Adipose tissue (tissue), 3 donors: ENCODE measurements around the gene KIF13A. TPM values are rescaled to one million over a fixed set of nuclear protein-coding genes. Genes with fewer than 3 reads are reported as not detected.
"Not testable (repeated sequence)": the region's sequence is repeated elsewhere in the genome, so short reads cannot be mapped to it uniquely, and the experiment has no call there.

Source experiments
- H3K27ac ChIP-seq: one replicate; pipeline ENCODE4 v1.5.1; 2013; ENCODE audit warnings: low read depth, low read length
- WGBS, 3 donors: extraction: QIAGEN DNeasy Blood & Tissue Kit; methylation state at CpG; one replicate each; pipeline ENCODE4 v1.1.7; 2013; 5-methylcytosine and 5-hydroxymethylcytosine counted together
- polyA plus RNA-seq, 3 donors: library from polyadenylated mRNA; stranded (reverse); fragments of 200-250 nt; gene quantifications; one replicate each; pipeline ENCODE4 v1.2.3, GENCODE V29; 2013
- donor health status: healthy with polysubstance abuse.
- donor health status: Bipolar disorder and iron deficiency.
- donor health status: healthy.

KIF13A gene
- polyA plus RNA-seq, 3 donors = 8.6 to 26.8 (median 21.8) TPM

DNA sequence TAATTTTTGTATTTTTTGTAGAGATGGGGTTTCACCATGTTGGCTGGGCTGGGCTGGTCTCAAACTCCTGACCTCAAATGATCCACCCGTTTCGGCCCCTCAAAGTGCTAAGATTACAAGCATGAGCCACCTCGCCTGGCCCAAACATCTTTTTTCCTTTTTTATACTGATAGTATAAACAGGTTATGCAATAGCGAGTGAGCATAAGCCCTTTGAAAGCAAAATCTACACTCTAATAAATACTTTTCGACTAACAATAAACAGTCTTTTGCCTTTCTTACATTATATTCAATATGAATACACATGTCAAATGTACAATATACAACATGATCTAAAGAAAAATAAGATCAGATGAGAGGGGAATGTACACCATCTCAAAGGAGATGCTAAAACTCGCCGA lies 38.7 kb downstream of the KIF13A start:
- WGBS, 3 donors = 81 to 84% (median 83%) methylated on average over 7 of the region's 7 CpGs
- H3K27ac ChIP-seq = no peak overlapping the region

DNA sequence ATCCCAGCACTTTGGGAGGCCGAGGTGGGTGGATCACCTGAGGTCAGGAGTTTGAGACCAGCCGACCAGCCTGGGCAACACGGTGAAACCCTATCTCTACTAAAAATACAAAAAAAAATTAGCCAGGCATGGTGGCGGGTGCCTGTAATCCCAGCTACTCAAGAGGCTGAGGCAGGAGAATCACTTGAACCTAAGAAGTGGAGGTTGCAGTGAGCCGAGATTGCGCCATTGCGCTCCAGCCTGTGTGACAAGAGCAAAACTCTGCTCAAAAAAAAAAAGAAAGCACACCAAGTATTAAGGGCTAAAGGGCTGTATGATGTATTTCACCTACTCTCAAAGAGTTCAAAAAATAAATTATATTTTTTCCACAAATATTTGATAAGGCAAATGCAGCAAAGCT lies 39.9 kb downstream of the KIF13A start:
- 90 to 98% (median 91%) methylated on average over 7 of the region's 7 CpGs for whole genome bisulfite sequencing, 3 donors
- not testable (repeated sequence) for H3K27ac ChIP-seq

DNA sequence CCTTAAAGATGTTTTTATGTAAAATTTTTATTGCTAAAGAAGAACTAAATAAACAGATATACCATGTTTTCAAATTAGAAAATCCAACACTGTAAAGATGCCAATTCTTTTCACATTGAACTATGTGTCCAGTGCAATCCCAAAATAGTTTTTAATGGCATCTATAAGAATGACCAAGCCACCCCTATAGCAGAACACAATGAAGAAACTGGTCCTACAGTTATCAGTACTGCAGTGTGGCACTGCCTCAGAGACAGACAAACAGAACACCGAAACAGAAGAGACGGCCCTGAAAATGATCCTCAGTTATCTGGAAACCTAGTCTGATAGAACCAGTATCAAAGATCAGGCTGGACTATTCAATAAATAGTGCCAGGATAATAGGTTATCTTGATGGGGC lies 41.9 kb downstream of the KIF13A start:
- no peak overlapping the region for H3K27ac ChIP-seq
- WGBS, 3 donors = 68 to 98% (median 90%) methylated on average over 2 of the region's 2 CpGs

DNA sequence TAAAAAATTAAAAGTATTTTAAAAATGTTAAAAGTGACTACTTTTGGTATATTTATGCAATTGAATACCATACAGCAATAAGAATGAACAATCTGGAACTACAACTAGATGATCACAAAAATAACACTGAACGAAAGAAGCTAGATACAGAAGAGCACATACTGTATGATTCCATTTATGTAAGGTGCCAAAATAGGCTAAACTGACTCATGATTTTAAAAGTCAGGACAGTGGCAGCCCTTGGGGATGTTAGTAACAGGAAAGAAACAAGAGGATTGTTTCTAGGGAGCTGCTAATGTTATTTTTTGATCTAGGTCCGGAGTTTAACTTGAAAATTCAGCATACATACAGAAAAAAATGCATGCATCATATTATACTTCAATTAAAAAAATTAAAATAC lies 42.3 kb downstream of the KIF13A start:
- H3K27ac ChIP-seq = no peak overlapping the region
- WGBS, 3 donors = 55 to 77% (median 63%) methylated on average over 2 of the region's 2 CpGs

DNA sequence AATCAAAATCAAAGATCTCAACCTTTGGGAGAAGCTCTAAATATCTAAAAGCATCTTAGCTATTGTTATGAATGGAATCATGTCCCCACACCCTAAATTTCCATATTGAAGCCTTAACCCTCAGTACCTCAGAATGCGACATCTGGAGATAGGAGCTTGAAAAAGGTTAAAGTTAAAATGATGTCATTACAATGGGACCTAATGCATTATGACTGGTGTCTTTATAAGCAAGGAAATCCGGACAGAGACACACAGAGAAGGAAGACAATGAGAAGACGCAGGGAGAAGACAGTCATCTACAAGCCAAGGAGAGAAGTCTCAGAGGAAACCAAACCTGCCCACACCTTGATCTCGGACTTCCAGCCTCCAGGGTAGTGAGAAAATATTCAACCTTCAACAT lies 46.1 kb downstream of the KIF13A start:
- WGBS, 3 donors = 84 to 96% (median 89%) methylated on average over 4 of the region's 4 CpGs
- H3K27ac ChIP-seq = no peak overlapping the region

DNA sequence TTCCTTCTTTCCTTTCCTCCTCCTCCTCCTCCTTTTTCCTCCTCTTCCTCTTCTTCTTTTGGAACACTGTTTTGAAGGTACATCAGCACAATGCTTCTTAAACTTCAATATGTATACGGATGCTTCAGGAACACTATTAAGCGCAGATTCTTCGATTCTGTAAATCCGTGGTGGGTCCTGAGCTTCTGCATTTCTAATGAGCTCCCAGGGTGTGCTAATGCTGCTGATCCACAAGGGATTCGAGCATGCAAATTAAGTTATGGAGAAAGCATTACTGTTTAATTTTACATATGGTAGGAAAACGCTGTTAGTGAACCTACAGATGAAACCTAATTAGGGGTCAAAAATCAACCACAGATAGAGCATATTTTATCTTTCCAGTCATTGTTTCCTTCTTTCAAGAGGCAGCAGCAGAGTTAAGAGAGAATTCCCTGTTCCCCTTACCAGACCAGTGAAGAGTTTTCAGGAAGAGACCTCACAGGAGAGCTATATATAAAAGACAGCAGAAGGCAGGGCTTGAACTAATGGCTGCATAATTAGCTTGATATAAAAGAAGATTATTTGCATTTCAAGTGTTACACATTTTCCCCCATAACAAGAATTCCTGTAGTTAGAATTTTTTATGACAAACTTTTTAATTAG lies 47.2 kb downstream of the KIF13A start:
- 82 to 89% (median 85%) methylated on average over 6 of the region's 6 CpGs for WGBS, 3 donors

DNA sequence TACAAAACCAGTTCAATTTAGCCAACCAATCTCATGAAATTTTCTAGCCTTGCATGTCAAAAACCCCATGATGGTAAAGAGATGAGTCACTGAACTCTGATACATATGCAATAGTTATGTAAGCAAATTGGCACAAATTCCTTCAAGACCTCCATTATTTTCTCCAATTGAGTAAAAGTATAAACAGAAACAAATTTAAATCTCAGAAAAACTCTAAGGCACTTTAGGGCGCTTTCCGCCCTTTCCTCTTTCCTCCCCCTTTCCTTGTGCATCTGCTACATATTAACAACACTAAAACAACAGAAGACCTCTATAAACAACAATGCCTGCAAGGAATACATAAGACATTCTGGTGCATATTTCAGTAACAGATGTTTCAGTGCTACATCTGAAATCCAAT lies 48.5 kb downstream of the KIF13A start:
- WGBS, 3 donors = 90 to 98% (median 96%) methylated on average over 2 of the region's 2 CpGs

More for the DNA sequence above, 47.2 kb downstream of the KIF13A start:
- H3K27ac ChIP-seq = no peak overlapping the region

DNA sequence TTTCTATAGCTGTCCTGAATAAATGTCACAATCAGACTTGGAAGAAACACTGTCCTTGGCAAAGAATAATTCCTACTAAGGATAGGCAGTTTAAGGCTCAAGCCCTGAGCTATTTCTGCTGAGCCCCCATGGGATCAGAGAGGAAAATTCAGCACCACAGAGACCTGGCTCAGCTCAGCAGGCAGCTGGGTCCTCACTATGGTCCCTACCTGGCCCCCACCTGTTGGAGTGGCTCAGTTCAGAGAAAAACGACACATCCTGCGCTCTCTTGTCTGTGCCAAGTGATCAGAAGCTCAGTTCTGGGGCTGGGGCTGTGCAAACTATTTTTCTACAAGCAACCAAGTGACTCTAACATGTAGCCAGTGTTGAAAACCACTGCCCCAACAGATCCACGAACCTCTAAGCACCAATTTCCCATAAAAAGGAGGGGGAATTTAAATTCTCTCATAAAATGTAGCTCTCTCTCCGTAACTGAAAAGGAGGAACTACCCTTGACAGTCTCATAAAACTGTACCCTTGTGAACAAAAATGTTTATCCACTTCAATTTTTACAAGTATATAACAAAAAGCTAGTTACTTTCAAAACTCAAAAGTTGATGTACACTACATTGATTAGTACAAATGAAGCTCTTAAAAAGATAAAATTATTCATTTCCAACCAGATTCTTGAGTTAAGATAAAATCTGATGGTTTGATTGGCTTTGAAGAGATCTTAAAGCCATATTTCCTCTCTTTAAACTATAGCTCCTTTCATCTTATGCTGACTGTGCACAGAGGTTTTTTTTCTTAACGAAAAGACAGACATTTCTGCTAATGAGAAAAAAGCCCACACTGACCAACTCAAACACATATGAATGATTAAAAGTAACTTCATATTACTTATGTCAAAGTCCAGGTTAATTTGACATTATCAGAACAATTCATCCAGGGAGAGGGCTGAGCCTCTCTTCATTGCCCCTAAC lies 52.0 kb downstream of the KIF13A start:
- 48 to 68% (median 53%) methylated on average over 5 of the region's 5 CpGs for WGBS, 3 donors
- H3K27ac ChIP-seq = no peak overlapping the region

More for the DNA sequence above, 48.5 kb downstream of the KIF13A start:
- H3K27ac ChIP-seq = no peak overlapping the region

DNA sequence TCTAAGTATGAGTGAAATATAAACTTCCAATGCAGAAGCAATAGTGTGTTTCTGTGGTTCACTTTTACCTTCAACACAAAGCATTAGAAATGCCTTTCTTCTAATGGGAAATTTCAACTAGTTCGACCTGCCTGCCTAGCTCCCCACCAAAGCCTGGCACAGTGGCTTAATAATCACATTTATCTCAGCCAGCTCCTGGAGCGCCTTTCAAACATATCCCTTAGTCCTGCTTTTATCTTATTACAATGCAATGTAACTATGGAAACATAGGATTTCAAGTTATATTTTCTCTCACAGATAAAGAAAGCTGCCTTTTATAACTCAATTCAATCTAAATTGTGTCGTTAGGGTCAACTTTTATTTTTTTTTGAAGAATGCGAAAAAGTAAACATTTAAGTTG lies 53.7 kb downstream of the KIF13A start:
- no peak overlapping the region for H3K27ac ChIP-seq
- 51 to 90% (median 89%) methylated on average over 4 of the region's 4 CpGs for WGBS, 3 donors

DNA sequence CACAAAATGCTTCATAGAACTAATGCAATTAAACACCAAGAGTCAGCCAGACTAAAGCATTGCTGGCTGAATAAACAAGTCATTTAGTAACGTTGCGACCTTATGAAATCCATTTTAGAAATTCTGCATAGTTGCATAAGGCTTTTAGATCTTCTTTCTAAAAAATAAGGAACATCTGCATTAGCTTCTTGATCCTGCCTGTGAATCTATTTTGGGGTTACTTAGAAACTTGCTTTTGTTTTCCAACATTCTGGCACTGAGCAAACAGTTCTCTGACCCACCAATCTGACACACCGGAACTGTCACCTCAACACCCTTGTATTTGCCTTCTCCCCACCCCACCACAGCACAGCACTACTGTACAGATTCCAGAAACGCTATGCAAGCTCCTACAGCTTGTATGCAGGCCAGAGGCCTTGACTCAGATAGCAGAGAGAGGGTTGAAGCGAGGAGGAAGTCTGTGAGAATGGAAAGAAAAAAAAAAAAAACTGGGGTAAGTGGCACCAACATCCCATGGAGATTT lies 55.0 kb downstream of the KIF13A start:
- H3K27ac ChIP-seq = no peak overlapping the region
- 8 to 11% (median 8%) methylated on average over 5 of the region's 5 CpGs for WGBS, 3 donors

DNA sequence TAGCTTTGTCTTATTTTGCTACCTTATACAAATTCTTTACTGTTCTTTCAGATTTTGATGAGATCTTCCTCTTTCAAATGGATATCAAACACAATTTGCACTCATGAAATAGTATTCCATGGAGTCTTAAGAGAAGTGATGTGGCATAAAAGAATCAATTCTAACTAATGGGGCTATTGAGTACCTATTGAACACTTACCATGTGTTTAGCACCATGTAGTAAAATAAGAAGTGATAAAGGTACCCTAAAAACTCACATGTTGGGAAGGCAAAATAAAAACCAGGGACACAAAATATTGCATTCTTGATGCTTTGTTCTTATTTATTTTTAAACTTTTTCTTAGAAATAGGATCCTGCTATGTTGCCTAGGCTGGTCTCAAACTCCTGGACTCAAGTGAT lies 56.2 kb downstream of the KIF13A start:
- H3K27ac ChIP-seq = no peak overlapping the region

DNA sequence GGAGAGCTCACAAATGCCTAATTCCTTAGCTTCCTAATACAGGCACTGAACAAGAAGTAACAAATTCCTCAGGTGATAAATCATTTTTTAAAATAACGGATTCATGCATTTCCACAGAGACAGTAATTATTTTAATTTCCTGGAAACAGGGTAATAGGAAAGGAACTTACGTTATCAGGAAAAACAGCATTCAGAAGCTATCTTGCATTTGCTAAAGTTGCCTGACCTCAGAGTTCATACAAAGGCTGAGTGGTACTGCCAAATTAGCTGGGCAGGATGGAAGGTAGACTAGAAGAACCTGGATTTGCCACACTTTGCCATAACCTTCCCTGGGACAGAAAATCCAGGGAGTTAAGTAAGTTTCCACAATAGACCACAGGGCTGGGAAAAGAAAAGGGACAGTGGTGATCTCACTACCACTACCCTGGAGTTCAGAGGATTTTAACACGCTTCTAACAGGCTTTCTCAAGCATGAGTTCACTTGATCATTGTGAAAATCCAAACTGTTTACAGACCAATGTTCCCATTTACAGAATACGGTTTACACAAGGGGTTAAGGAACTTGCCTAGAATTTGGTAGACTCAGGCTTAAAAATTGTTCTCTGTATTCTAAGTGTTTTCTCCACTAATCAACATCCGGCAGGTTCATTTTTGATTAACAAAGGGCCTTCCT lies 57.0 kb downstream of the KIF13A start:
- WGBS, 3 donors = 40 to 73% (median 41%) methylated on average over 5 of the region's 5 CpGs
- no peak overlapping the region for H3K27ac ChIP-seq

DNA sequence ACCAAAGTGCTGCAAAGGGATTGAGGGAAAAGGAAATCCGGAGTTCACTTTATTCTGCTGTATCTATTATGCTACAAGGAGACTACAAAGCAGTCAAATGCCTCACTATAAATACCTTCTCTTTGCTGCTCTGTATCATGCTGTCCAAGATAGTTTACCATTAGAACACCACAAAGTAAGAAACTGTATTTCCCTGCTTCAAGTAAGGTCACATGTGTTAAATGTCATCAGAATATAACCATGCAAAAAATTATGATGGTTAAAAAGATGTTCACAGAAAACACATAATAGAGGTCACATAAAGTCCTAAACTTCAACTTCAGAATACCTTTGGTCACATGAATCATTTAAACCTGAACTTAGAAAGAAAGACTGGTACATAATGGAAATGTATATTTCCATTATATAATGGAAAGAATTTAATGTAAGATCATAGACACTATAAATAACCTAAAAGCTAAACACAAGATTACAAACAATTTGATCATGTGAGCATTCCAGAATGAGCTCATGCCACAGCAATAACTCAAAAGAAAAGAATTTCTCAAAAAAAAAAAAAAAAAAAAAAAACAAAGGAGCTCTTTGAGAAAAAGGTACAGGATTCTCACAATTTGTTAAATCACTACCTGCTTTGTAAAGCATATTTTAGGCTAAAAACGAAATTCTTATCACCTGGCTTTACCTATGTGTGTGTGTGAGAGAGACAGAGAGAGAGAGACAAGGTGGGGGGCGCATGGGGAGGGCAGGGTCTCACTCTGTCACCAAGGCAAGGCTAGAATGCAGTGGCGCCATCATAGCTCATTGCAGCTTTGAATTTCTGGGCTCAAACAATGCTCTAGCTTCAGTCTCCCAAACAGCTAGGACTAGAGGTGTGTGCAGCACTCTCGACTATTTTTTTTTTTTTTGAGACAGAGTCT lies 58.7 kb downstream of the KIF13A start:
- WGBS, 3 donors = 73 to 83% (median 77%) methylated on average over 5 of the region's 5 CpGs
- no peak overlapping the region for H3K27ac ChIP-seq

DNA sequence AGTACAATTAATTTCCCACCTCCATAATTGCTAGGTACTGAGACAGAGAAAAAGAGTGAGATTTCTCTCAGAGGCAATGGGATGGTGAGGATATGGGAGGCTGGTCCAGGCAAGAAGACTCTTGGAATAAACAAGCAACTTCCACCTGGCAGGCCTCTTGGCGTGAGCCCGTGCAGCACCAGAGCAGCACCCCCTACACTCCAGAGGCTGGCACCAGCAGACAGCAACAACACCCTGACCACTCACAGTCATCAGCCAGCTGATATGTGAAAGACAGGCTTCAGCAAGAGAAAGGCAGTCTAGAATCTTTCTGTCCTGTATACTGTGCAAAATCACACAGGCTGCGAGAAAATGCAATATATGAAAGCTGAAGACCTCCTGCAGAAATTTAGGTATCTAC lies 59.7 kb downstream of the KIF13A start:
- no peak overlapping the region for H3K27ac ChIP-seq
- WGBS, 3 donors = 75 to 84% (median 82%) methylated on average over 3 of the region's 3 CpGs

DNA sequence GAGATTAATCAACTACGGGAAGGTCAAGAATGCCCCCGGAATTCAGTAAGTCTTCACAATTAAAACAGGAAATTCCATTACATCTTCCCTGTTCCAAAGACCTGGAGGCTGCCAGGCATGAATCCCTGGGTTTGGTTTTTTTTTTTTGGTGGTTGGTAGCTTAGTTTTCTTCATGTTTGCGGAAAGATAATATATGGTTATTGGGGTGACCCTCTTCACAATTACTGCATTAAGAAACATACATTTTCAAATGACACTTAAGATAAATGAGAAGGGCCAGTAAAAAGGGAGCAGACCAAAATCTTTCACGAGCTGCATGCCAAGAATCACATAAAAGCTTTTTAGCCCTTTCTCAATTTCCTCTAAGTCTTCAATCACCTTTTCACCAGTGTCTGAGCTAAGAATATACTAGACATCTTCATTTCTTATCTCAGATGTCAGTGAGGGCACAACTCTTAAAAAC lies 64.0 kb downstream of the KIF13A start:
- WGBS, 3 donors = 57 to 69% (median 61%) methylated on average over 4 of the region's 4 CpGs
- H3K27ac ChIP-seq = no peak overlapping the region

DNA sequence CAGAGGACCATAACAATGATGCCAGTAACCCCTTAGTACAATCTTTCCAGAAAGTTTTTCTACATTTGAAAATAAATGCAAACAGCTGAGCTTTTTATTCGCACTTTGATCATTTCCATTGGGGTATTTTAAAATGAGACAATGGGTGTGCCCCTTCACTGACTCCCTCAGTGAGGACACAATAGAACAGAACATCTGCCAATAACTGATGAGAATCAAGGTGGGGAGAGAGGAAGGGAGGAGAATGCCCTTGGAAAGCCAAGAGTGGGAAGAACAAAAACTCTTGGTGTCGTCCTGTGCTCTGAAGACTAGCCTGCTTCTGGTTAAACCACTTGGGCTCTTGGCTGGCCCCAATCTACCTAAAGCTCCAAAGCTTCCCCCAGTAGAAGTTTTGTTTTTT lies 66.0 kb downstream of the KIF13A start:
- no peak overlapping the region for H3K27ac ChIP-seq

DNA sequence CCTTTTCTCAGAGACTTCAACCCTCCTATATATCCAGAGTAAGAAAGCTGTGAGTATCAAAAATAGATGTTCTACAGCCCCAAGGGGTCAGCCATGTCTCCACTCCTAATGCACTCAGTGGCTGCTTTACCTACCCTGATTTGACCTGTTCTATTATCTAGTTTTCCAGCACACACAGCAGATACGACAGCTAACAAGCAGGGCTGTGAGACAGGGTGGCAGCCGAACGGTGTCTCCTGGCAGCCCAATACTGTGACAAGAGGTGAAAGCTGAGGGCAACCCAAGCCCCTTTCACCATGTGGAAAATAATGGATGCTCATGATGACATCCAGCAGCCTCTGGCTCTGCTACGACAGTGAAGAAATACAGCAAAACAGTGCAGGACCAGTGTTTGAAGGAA lies 67.9 kb downstream of the KIF13A start:
- 73 to 93% (median 92%) methylated on average over 4 of the region's 4 CpGs for WGBS, 3 donors
- no peak overlapping the region for H3K27ac ChIP-seq

More for the DNA sequence above, 66.0 kb downstream of the KIF13A start:
- whole genome bisulfite sequencing, 3 donors = 69 to 91% (median 86%) methylated on average over 2 of the region's 2 CpGs
